SJSA1 (cell line): ENCODE results near the gene HTR3E. TPM values are rescaled to one million over a fixed set of nuclear protein-coding genes. Genes with fewer than 3 reads are reported as not detected.

Experiments used
- DNase-seq, 2 experiments: peaks; one replicate each; pipeline ENCODE4 v3.0.0-alpha.2; 2015 to 2020; ENCODE audit warnings: low spot score in 2 of 2, low read depth in 1 of 2
- H3K27ac ChIP-seq: fragments of 250-450 bp; sonication (Bioruptor Pico); 2 replicates; pipeline ENCODE4 v1.5.1; 2020; ENCODE audit warnings: mild to moderate bottlenecking, moderate library complexity
- H3K27me3 ChIP-seq: fragments of 250-450 bp; sonication (Bioruptor Pico); replicated peaks from 2 replicates; pipeline ENCODE4 v1.5.1; 2020; ENCODE audit warnings: mild to moderate bottlenecking, moderate library complexity
- H3K36me3 ChIP-seq: fragments of 250-450 bp; sonication (Bioruptor Pico); 2 replicates; pipeline ENCODE4 v1.5.1; 2020; ENCODE audit warnings: mild to moderate bottlenecking
- H3K4me1 ChIP-seq: fragments of 250-450 bp; sonication (Bioruptor Pico); replicated peaks from 2 replicates; pipeline ENCODE4 v1.6.1; 2021; ENCODE audit warnings: mild to moderate bottlenecking
- H3K4me3 ChIP-seq: fragments of 250-450 bp; sonication (Bioruptor Pico); 2 replicates; pipeline ENCODE4 v1.5.1; 2020; ENCODE audit warnings: mild to moderate bottlenecking
- H3K9me3 ChIP-seq: fragments of 250-450 bp; sonication (Bioruptor Pico); replicated peaks from 2 replicates; pipeline ENCODE4 v1.5.1; 2020; ENCODE audit warnings: mild to moderate bottlenecking
- total RNA-seq: library from RNA; depleted of rRNA; stranded (reverse); fragments of >200 nt; shearing (Covaris generic); gene quantifications from 2 replicates; pipeline ENCODE4 v1.2.3, GENCODE V29; 2014; rRNA removed

Gene HTR3E
- total RNA-seq, 1 experiment from 2014 or later, result not detected

- no peaks in the 10 kb centered on the region for H3K9me3 ChIP-seq
- H3K4me1 ChIP-seq, result peaks cover 27% of the 10 kb centered on the region
- peak; percentile 64 to 71 for DNase-seq
- peak within 1 kb of the TSS; percentile 92 for H3K4me3 ChIP-seq
- H3K27ac ChIP-seq, result peak within 1 kb of the TSS; percentile 70
- H3K27me3 ChIP-seq, result no peaks in the 10 kb centered on the region
- H3K36me3 ChIP-seq, result peaks cover 15% of the 10 kb centered on the region
Measured at GRCh38 chr3:184154885-184155643, 58.2 kb downstream of the HTR3E start, which contains the start of gene DVL3. Gene DVL3, plus strand, starts transcription at chr3:184155377. Its CDS starts 259 bp downstream, at chr3:184155636.

- no peaks in the 10 kb centered on the region for H3K27me3 ChIP-seq
- H3K27ac ChIP-seq, result peak overlapping the region; percentile 63; the same call in 1 of the 2 replicates
- H3K4me1 ChIP-seq, result peaks cover 35% of the 10 kb centered on the region
- peak overlapping the region; percentile 92 for H3K4me3 ChIP-seq
- H3K36me3 ChIP-seq, result peaks cover 17% of the 10 kb centered on the region
- H3K9me3 ChIP-seq, result no peaks in the 10 kb centered on the region
- DNase-seq, result peak in 1 of 2 experiments; percentile 51
Measured at GRCh38 chr3:184155644-184156521, 59.0 kb downstream of the HTR3E start.

GRCh38 chr3:184156522-184156955, 59.7 kb downstream of the HTR3E start:
- Histone ChIP-seq H3K4me1 (peaks cover 41% of the 10 kb centered on the region), H3K27ac (no peak overlapping the region), H3K4me3 (peak overlapping the region; percentile 92), H3K9me3 (no peaks in the 10 kb centered on the region), H3K27me3 (no peaks in the 10 kb centered on the region), H3K36me3 (peaks cover 22% of the 10 kb centered on the region)
- peak in 1 of 2 experiments; percentile 37 for DNase-seq

Other genes starting within 250 kb of the HTR3E start
- gene PARL, start 212.2 kb upstream of the HTR3E start, total RNA-seq, result 38.4 and 46.6 TPM in 2 replicates
- gene ABCC5, start 79.2 kb upstream of the HTR3E start, total RNA-seq, result 9.1 and 9.6 TPM in 2 replicates
- gene HTR3D, start 65.3 kb upstream of the HTR3E start, total RNA-seq, result not detected in 2 replicates
- not detected in 2 replicates for gene HTR3C, start 44.0 kb upstream of the HTR3E start, total RNA-seq
- gene EIF2B5, start 38.3 kb downstream of the HTR3E start, total RNA-seq, result 49.5 and 62.3 TPM in 2 replicates
- gene DVL3, start 58.3 kb downstream of the HTR3E start, total RNA-seq, result 32.2 and 33.6 TPM in 2 replicates
- gene AP2M1, start 77.8 kb downstream of the HTR3E start, total RNA-seq, result 282 and 609 TPM in 2 replicates
- gene ABCF3, start 89.1 kb downstream of the HTR3E start, total RNA-seq, result 19.2 and 28.7 TPM in 2 replicates
- gene VWA5B2, start 132.5 kb downstream of the HTR3E start, total RNA-seq, result not detected in 2 replicates
- 26.4 and 30.1 TPM in 2 replicates for gene ALG3, start 151.9 kb downstream of the HTR3E start, total RNA-seq
- gene EEF1AKMT4, start 152.6 kb downstream of the HTR3E start, total RNA-seq, result 3.2 and 6.2 TPM in 2 replicates
- gene CAMK2N2, start 164.5 kb downstream of the HTR3E start, total RNA-seq, result 0.13 TPM in 1 of 2 replicates, not detected in the other
- gene ECE2, start 179.0 kb downstream of the HTR3E start, total RNA-seq, result not detected in 2 replicates
- gene PSMD2, start 202.2 kb downstream of the HTR3E start, total RNA-seq, result 423 and 627 TPM in 2 replicates
- 250 and 257 TPM in 2 replicates for gene EIF4G1, start 217.5 kb downstream of the HTR3E start, total RNA-seq
- 13.9 and 14.4 TPM in 2 replicates for gene FAM131A, start 240.5 kb downstream of the HTR3E start, total RNA-seq